GM23248 (cell line): ENCODE results near the gene MUC22. TPM values are rescaled to one million over a fixed set of nuclear protein-coding genes. Genes with fewer than 3 reads are reported as not detected.
"Not testable (repeated sequence)": the region's sequence is repeated elsewhere in the genome, so short reads cannot be mapped to it uniquely, and the experiment has no call there.

Experiments
- DNase-seq: peaks from one replicate; pipeline ENCODE4 v3.0.0-alpha.2; 2015
- H2AFZ ChIP-seq: fragments of 200-600 bp; sonication (generic); 2 replicates; pipeline ENCODE4 v1.6.1; 2016; ENCODE audit warnings: antibody characterized with exemption
- H3F3A ChIP-seq: fragments of 200-600 bp; sonication (generic); 2 replicates; pipeline ENCODE4 v1.6.1; 2016; ENCODE audit warnings: mild to moderate bottlenecking, antibody characterized with exemption, mixed run types; ENCODE audit not compliant: insufficient read depth
- H3K27ac ChIP-seq: fragments of 200-600 bp; sonication (generic); 2 replicates; pipeline ENCODE4 v1.5.1; 2016; ENCODE audit warnings: mild to moderate bottlenecking
- H3K27me3 ChIP-seq: fragments of 200-600 bp; sonication (generic); replicated peaks from 2 replicates; pipeline ENCODE4 v1.6.1; 2016; ENCODE audit warnings: mild to moderate bottlenecking; ENCODE audit not compliant: insufficient read depth
- H3K36me3 ChIP-seq: fragments of 200-600 bp; sonication (generic); 2 replicates; pipeline ENCODE4 v1.6.1; 2016; ENCODE audit warnings: low read depth, mild to moderate bottlenecking
- H3K4me1 ChIP-seq: fragments of 200-600 bp; sonication (generic); 2 replicates; pipeline ENCODE4 v1.6.1; 2016; ENCODE audit warnings: mild to moderate bottlenecking; ENCODE audit not compliant: insufficient read depth
- H3K4me2 ChIP-seq: fragments of 200-600 bp; sonication (generic); one replicate; pipeline ENCODE4 v1.6.1; 2016; ENCODE audit warnings: mild to moderate bottlenecking; ENCODE audit not compliant: unreplicated experiment
- H3K4me3 ChIP-seq: fragments of 200-600 bp; sonication (generic); 2 replicates; pipeline ENCODE4 v1.5.1; 2016; ENCODE audit warnings: mild to moderate bottlenecking
- H3K79me2 ChIP-seq: fragments of 200-600 bp; sonication (generic); 2 replicates; pipeline ENCODE4 v1.6.1; 2016; ENCODE audit warnings: mild to moderate bottlenecking; ENCODE audit not compliant: insufficient read depth
- H3K9ac ChIP-seq: fragments of 200-600 bp; sonication (generic); 2 replicates; pipeline ENCODE4 v1.6.1; 2016; ENCODE audit warnings: mild to moderate bottlenecking
- H3K9me2 ChIP-seq: fragments of 200-600 bp; sonication (generic); 2 replicates; pipeline ENCODE4 v1.6.1; 2016; ENCODE audit warnings: mixed run types, mild to moderate bottlenecking, moderate library complexity; ENCODE audit not compliant: insufficient read depth
- H3K9me3 ChIP-seq: fragments of 200-600 bp; sonication (generic); one replicate; pipeline ENCODE4 v1.6.1; 2017; ENCODE audit warnings: low read depth
- H4K20me1 ChIP-seq: fragments of 200-600 bp; sonication (generic); 2 replicates; pipeline ENCODE4 v1.6.0; 2016; ENCODE audit not compliant: insufficient read depth
- EZH2 ChIP-seq: fragments of 200-600 bp; sonication (generic); IDR thresholded peaks from 2 replicates; pipeline ENCODE4 v1.6.1; 2018; ENCODE audit warnings: antibody characterized with exemption, mild to moderate bottlenecking; ENCODE audit not compliant: insufficient read depth, poor library complexity, severe bottlenecking
- EZH2phosphoT487 ChIP-seq: fragments of 200-600 bp; sonication (generic); IDR thresholded peaks from 2 replicates; pipeline ENCODE4 v1.6.1; 2018; ENCODE audit warnings: antibody characterized with exemption, moderate library complexity, mild to moderate bottlenecking, low read depth; ENCODE audit not compliant: insufficient read depth
- WGBS, 2 experiments: methylation state at CpG; one replicate each; pipeline ENCODE4 v1.1.6; 2015 to 2017; ENCODE audit warnings: low lambda C conversion rate in 2 of 2, low coverage in 1 of 2; ENCODE audit errors: missing lambda C conversion rate in 2 of 2; 5-methylcytosine and 5-hydroxymethylcytosine counted together
- in situ Hi-C: fragments of 300-500 bp; cut with MboI; formaldehyde crosslinking; loops from 2 replicates; pipeline ENCODE4 v1.15.0; 2020
- polyA plus RNA-seq: library from polyadenylated mRNA; unstranded; fragments of >200 nt; fragmentation: Nextera tagmentation; extraction: Ambion mirVana; gene quantifications from 2 replicates; pipeline ENCODE4 v1.2.1, GENCODE V29; 2016
- total RNA-seq: library from RNA; depleted of rRNA; stranded (reverse); fragments of >200 nt; shearing (Covaris generic); gene quantifications from 2 replicates; pipeline ENCODE4 v1.2.3, GENCODE V29; 2014

MUC22 gene
- total and polyA plus RNA-seq, 2 experiments from 2014 or later, result not detected

GRCh38 chr6:31060145-31060544, 49.9 kb downstream of the MUC22 start:
- peaks cover 11% of the 10 kb centered on the region for H3K4me1 ChIP-seq
- no peak overlapping the region for H3K27ac ChIP-seq
- no peaks in the 10 kb centered on the region for H3K36me3 ChIP-seq
- no peaks in the 10 kb centered on the region for H3K9me2 ChIP-seq
- in situ Hi-C loops, result no loop called here
- no peaks in the 10 kb centered on the region for H4K20me1 ChIP-seq
- H3F3A ChIP-seq, result peaks cover 18% of the 10 kb centered on the region
- no peak overlapping the region for H3K4me3 ChIP-seq
- H3K9me3 ChIP-seq, result no peaks in the 10 kb centered on the region
- H2AFZ ChIP-seq, result no peak overlapping the region
- 89 to 92% methylated on average over 8 of the region's 8 CpGs for whole genome bisulfite sequencing, 2 experiments
- no peaks in the 10 kb centered on the region for H3K27me3 ChIP-seq
- H3K79me2 ChIP-seq, result no peaks in the 10 kb centered on the region
- no peak for DNase-seq
- TF ChIP-seq EZH2phosphoT487 (no peak), EZH2 (no peak)
- H3K9ac ChIP-seq, result no peak overlapping the region
- no peak overlapping the region for H3K4me2 ChIP-seq

GRCh38 chr6:31063906-31064435, 53.7 kb downstream of the MUC22 start:
- no peaks in the 10 kb centered on the region for H4K20me1 ChIP-seq
- H3K36me3 ChIP-seq, result no peaks in the 10 kb centered on the region
- no peaks in the 10 kb centered on the region for H3K79me2 ChIP-seq
- H3K9ac ChIP-seq, result no peak overlapping the region
- in situ Hi-C loops, result no loop called here
- no peak overlapping the region for H3K4me2 ChIP-seq
- WGBS, 2 experiments, result 79 to 85% methylated on average over 7 of the region's 7 CpGs
- H3K27ac ChIP-seq, result no peak overlapping the region
- no peaks in the 10 kb centered on the region for H3K9me3 ChIP-seq
- no peaks in the 10 kb centered on the region for H3K4me1 ChIP-seq
- H3K4me3 ChIP-seq, result no peak overlapping the region
- TF ChIP-seq EZH2phosphoT487 (no peak), EZH2 (no peak)
- no peak for DNase-seq
- H3K9me2 ChIP-seq, result no peaks in the 10 kb centered on the region
- no peaks in the 10 kb centered on the region for H3K27me3 ChIP-seq
- no peaks in the 10 kb centered on the region for H3F3A ChIP-seq
- H2AFZ ChIP-seq, result no peak overlapping the region

- Histone ChIP-seq H3K9me3 (no peaks in the 10 kb centered on the region), H3K9me2 (no peaks in the 10 kb centered on the region), H3K9ac (no peak overlapping the region), H3K4me1 (no peaks in the 10 kb centered on the region), H3K27me3 (no peaks in the 10 kb centered on the region), H3K4me3 (no peak overlapping the region), H3K79me2 (no peaks in the 10 kb centered on the region), H3K36me3 (no peaks in the 10 kb centered on the region), H4K20me1 (no peaks in the 10 kb centered on the region), H3F3A (no peaks in the 10 kb centered on the region), H3K4me2 (no peak overlapping the region), H2AFZ (no peak overlapping the region), H3K27ac (no peak overlapping the region)
- DNase-seq, result no peak
- TF ChIP-seq EZH2phosphoT487 (no peak), EZH2 (no peak)
- in situ Hi-C loops, result no loop called here
- WGBS, 2 experiments, result 46 to 50% methylated on average over 2 of the region's 2 CpGs
These were observed 55.3 kb downstream of the MUC22 start for GRCh38 chr6:31065556-31065955.

GRCh38 chr6:31067028-31067427, 56.8 kb downstream of the MUC22 start:
- H3K4me2 ChIP-seq, H3K79me2 ChIP-seq, in situ Hi-C loops, H3K9ac ChIP-seq, DNase-seq, H3K27me3 ChIP-seq, H3K27ac ChIP-seq, H3F3A ChIP-seq, H3K36me3 ChIP-seq, H3K4me1 ChIP-seq, H3K9me2 ChIP-seq, H3K9me3 ChIP-seq, H2AFZ ChIP-seq, H3K4me3 ChIP-seq, H4K20me1 ChIP-seq: not testable (repeated sequence)
- WGBS, 2 experiments, result 78% methylated on average over 14 of the region's 32 CpGs; no CpG with 5 or more reads in 1 of the 2 experiments

DNA sequence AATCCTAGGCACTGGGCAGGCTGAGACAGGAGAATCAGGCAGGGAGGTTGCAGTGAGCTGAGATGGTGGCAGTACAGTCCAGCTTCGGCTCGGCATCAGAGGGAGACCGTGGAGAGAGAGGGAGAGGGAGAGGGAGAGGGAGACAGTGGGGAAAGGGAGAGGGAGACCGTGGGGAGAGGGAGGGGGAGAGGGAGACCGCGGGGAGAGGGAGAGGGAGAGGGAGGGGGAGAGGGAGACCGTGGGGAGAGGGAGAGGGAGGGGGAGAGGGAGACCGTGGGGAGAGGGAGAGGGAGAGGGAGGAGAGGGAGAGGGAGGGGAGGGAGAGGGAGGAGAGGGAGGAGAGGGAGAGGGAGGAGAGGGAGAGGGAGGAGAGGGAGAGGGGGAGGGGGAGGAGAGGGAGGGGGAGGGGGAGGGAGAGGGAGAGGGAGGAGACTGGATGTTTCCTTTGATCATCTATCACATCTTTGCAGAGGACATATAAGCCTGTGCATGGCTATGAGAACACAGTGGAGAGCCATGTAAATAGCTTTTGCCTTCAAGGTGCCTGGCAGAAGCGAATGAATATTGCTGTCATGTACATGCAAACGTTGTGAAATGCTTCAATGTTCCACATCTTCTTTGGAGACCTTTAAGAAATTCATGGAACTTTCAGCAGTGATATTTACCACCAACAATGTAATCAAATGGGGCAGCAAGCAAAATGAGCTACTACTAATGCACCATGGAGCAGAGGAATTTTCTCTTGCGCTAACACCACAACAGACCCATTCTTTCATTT, 57.8 kb downstream of the MUC22 start:
- H3K27ac ChIP-seq, H3K9ac ChIP-seq, H3K4me3 ChIP-seq, H3K27me3 ChIP-seq, H3K4me1 ChIP-seq, H4K20me1 ChIP-seq, DNase-seq, H3F3A ChIP-seq, H3K36me3 ChIP-seq, H3K79me2 ChIP-seq, H3K9me3 ChIP-seq, H3K4me2 ChIP-seq, H3K9me2 ChIP-seq, in situ Hi-C loops, H2AFZ ChIP-seq: not testable (repeated sequence)
- 58 to 71% methylated on average over 7 to 11 of the region's 11 CpGs for WGBS, 2 experiments
